PC-9 (cell line): ENCODE results near the gene CST11. TPM values are rescaled to one million over a fixed set of nuclear protein-coding genes. Genes with fewer than 3 reads are reported as not detected.

Source experiments
- BruUV-seq: library from RNA; stranded (reverse); fragments of 400-500 nt; replicated peaks from 2 replicates; lab custom pipeline; 2021; lab: Mats Ljungman, UMichigan
- CTCF ChIA-PET: fragments of 300-600 bp; sonication (Branson Sonifier 250); formaldehyde crosslinking; loops from one replicate; lab custom pipeline; 2022; ENCODE audit warnings: antibody characterized with exemption; lab: Charles Lee
- POLR2A ChIA-PET: fragments of 300-600 bp; sonication (Branson Sonifier 250); formaldehyde crosslinking; loops from one replicate; lab custom pipeline; 2022; ENCODE audit warnings: antibody characterized with exemption; ENCODE audit not compliant: unreplicated experiment; lab: Charles Lee
- DNase-seq, 2 experiments: peaks; one replicate each; pipeline versions ENCODE4 v3.0.0 to v3.0.0-alpha.2; 2015 to 2022; ENCODE audit warnings: mixed read lengths in 1 of 2
- H2AFZ ChIP-seq: fragments of 200-600 bp; sonication (generic); 2 replicates; pipeline ENCODE4 v1.8.1; 2017; ENCODE audit warnings: antibody characterized with exemption
- H3F3A ChIP-seq: fragments of 200-600 bp; sonication (generic); 2 replicates; pipeline ENCODE4 v1.8.1; 2017; ENCODE audit warnings: antibody characterized with exemption, mild to moderate bottlenecking, low read depth; ENCODE audit not compliant: insufficient read depth
- H3K27ac ChIP-seq: fragments of 200-600 bp; sonication (generic); 2 replicates; pipeline ENCODE4 v1.6.1; 2016; ENCODE audit warnings: mixed run types
- H3K27me3 ChIP-seq: fragments of 200-600 bp; sonication (generic); 2 replicates; pipeline ENCODE4 v1.6.1; 2016; ENCODE audit warnings: low read depth, mixed run types; ENCODE audit not compliant: insufficient read depth
- H3K36me3 ChIP-seq: fragments of 200-600 bp; sonication (generic); 2 replicates; pipeline ENCODE4 v1.6.1; 2016; ENCODE audit warnings: low read depth, mixed run types
- H3K4me1 ChIP-seq: fragments of 200-600 bp; sonication (generic); replicated peaks from 2 replicates; pipeline ENCODE4 v1.6.1; 2016; ENCODE audit warnings: mixed run types; ENCODE audit not compliant: insufficient read depth
- H3K4me2 ChIP-seq: fragments of 200-600 bp; sonication (generic); 2 replicates; pipeline ENCODE4 v1.6.1; 2017; ENCODE audit warnings: mixed run types
- H3K4me3 ChIP-seq: fragments of 200-600 bp; sonication (generic); 2 replicates; pipeline ENCODE4 v1.6.1; 2016; ENCODE audit warnings: mixed run types
- H3K79me2 ChIP-seq: fragments of 200-600 bp; sonication (generic); 2 replicates; pipeline ENCODE4 v1.6.1; 2017; ENCODE audit warnings: low read depth, mixed run types
- H3K9me2 ChIP-seq: fragments of 200-600 bp; sonication (generic); 2 replicates; pipeline ENCODE4 v1.8.1; 2017; ENCODE audit warnings: mild to moderate bottlenecking; ENCODE audit not compliant: insufficient read depth
- H3K9me3 ChIP-seq: fragments of 200-600 bp; sonication (generic); 2 replicates; pipeline ENCODE4 v1.8.1; 2016; ENCODE audit warnings: low read depth; ENCODE audit not compliant: insufficient read depth
- H4K20me1 ChIP-seq: fragments of 200-600 bp; sonication (generic); 2 replicates; pipeline ENCODE4 v1.8.1; 2017; ENCODE audit not compliant: insufficient read depth
- EZH2 ChIP-seq: fragments of 200-600 bp; sonication (generic); IDR thresholded peaks from 2 replicates; pipeline ENCODE4 v1.8.0; 2017; ENCODE audit warnings: antibody characterized with exemption, low read depth
- intact Hi-C: fragments of 100-400 bp; cut with micrococcal nuclease; formaldehyde crosslinking; loops from one replicate; pipeline ENCODE4 v1.10.0; 2022; ENCODE audit not compliant: unreplicated experiment
- total RNA-seq: library from RNA; stranded (reverse); gene quantifications from 2 replicates; pipeline ENCODE4 v1.2.3, GENCODE V29; 2021
- TF ChIP-seq, protein P1 (sequence below): fragments of 200-600 bp; sonication (generic); conservative IDR thresholded peaks from 2 replicates; pipeline ENCODE4 v1.6.1; 2017; ENCODE audit warnings: mixed run types, antibody characterized with exemption, mild to moderate bottlenecking, moderate library complexity

CST11 gene
- total RNA-seq, 1 experiment from 2014 or later: not detected

DNA sequence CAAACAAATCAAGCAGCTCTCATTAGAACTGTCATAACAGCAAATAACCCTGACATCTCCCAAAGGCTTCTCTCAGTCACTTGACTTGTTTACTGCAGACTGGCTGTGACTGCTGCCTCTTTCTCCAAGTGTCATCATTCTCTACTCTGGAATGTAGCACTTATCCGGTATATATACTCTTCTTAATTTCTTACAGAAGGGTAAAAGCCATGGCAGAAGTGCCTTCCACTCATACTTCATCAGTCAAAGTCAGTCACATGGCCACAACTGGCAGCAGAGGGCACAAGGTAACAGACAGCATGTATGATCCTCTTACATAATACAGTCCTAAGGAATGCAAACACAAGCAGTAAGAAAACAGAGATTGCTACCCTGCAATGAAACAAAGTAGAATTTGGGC is 40.6 kb downstream of the CST11 start:
- Histone ChIP-seq H3K4me3 (no peak overlapping the region), H3K4me2 (no peak overlapping the region), H4K20me1 (peaks cover 29% of the 10 kb centered on the region), H3K27ac (no peak overlapping the region), H3K36me3 (peaks cover 4% of the 10 kb centered on the region; the same call in 1 of the 2 replicates), H3F3A (no peaks in the 10 kb centered on the region), H3K9me3 (no peaks in the 10 kb centered on the region), H3K27me3 (no peaks in the 10 kb centered on the region), H3K4me1 (no peaks in the 10 kb centered on the region), H3K9me2 (no peaks in the 10 kb centered on the region), H2AFZ (no peak overlapping the region), H3K79me2 (peaks cover 93% of the 10 kb centered on the region)
- no TSS peak for BruUV-seq
- intact Hi-C loops: no loop called here
- no peak for TF ChIP-seq EZH2
- TF ChIP-seq, protein P1, sequence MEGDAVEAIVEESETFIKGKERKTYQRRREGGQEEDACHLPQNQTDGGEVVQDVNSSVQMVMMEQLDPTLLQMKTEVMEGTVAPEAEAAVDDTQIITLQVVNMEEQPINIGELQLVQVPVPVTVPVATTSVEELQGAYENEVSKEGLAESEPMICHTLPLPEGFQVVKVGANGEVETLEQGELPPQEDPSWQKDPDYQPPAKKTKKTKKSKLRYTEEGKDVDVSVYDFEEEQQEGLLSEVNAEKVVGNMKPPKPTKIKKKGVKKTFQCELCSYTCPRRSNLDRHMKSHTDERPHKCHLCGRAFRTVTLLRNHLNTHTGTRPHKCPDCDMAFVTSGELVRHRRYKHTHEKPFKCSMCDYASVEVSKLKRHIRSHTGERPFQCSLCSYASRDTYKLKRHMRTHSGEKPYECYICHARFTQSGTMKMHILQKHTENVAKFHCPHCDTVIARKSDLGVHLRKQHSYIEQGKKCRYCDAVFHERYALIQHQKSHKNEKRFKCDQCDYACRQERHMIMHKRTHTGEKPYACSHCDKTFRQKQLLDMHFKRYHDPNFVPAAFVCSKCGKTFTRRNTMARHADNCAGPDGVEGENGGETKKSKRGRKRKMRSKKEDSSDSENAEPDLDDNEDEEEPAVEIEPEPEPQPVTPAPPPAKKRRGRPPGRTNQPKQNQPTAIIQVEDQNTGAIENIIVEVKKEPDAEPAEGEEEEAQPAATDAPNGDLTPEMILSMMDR: no peak
- ChIA-PET CTCF (no interaction called here), POLR2A (no interaction called here)
- no peak for DNase-seq

DNA sequence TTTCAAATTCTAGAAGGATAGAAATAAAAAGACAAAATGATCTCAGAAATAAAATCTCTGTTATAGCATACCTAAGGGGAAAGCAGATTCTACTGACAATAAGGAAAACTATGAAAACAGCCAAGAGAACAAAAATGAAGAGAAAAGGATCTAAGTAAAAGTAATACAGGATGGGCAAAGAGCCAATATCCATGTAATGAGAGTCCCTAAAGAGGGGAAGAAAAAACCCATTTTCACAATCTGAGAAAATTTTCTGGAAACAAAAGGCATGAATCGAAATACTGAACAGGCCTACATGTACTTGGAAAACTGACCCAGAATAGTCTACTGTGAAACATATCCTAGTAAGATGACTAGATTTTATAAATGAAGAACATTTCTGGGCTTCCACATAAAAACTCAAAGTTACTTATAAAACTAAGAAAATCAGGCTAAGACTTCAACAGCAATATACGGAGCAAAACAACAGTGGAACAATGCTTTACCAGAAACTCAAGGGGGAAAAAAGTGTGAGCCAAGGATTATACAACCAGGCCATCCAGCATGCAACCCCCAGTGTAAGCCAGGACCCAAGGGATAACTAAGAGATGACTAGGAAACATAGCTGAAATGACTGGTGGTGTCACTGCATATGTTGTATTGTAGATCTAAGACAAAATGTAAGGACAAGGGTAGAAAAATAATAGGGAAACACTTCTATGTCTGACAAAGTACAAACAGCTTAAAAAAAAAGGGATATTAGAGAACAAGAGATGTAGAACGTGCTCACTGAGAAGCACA is 41.6 kb downstream of the CST11 start:
- no peaks in the 10 kb centered on the region for H3K9me2 ChIP-seq
- POLR2A ChIA-PET: no interaction called here
- H3K4me2 ChIP-seq: no peak overlapping the region
- H4K20me1 ChIP-seq: peaks cover 25% of the 10 kb centered on the region
- DNase-seq: no peak
- peaks cover 95% of the 10 kb centered on the region for H3K79me2 ChIP-seq
- CTCF ChIA-PET: no interaction called here
- no TSS peak for BruUV-seq
- intact Hi-C loops: no loop called here
- no peaks in the 10 kb centered on the region for H3K9me3 ChIP-seq
- no peak overlapping the region for H2AFZ ChIP-seq
- no peaks in the 10 kb centered on the region for H3F3A ChIP-seq
- H3K4me1 ChIP-seq: no peaks in the 10 kb centered on the region
- H3K4me3 ChIP-seq: no peak overlapping the region
- no peaks in the 10 kb centered on the region for H3K27me3 ChIP-seq
- H3K36me3 ChIP-seq: peaks cover 4% of the 10 kb centered on the region; the same call in 1 of the 2 replicates
- H3K27ac ChIP-seq: no peak overlapping the region
- TF ChIP-seq, protein P1: no peak
- TF ChIP-seq EZH2: no peak

DNA sequence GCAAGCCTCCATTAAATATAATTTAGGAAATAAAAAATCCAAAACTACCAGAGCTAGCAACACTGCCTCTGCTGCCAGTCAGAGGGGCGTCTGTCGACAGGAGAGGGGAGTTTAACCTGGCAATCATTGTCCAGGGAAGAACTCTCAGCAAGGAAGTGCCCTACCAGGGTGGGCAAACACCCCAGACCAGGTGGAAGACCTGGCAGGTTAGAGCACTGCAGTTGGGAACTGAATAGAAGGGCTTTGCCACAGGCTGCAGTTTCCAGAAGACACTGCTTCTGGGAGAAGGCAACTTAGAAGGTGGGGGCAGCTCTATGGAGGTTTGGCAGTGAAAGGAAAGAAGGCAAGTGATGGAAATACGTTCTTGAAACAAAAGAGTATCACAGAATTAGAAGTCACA is 42.9 kb downstream of the CST11 start:
- POLR2A ChIA-PET: interaction anchor here (0.5 kb wide), 1 partner anchor 12 kb away, joined by 7 read pairs; the partner anchor contains the start of gene NAPB
- no peaks in the 10 kb centered on the region for H3K27me3 ChIP-seq
- H3K4me3 ChIP-seq: no peak overlapping the region
- H3K4me2 ChIP-seq: no peak overlapping the region
- H3K9me2 ChIP-seq: no peaks in the 10 kb centered on the region
- peaks cover 88% of the 10 kb centered on the region for H3K79me2 ChIP-seq
- no peak overlapping the region for H3K27ac ChIP-seq
- TF ChIP-seq, protein P1: no peak
- no peak for TF ChIP-seq EZH2
- no peaks in the 10 kb centered on the region for H3K9me3 ChIP-seq
- H4K20me1 ChIP-seq: peaks cover 20% of the 10 kb centered on the region
- H3F3A ChIP-seq: no peaks in the 10 kb centered on the region
- CTCF ChIA-PET: no interaction called here
- intact Hi-C loops: no loop called here
- no peak for DNase-seq
- no TSS peak for BruUV-seq
- no peaks in the 10 kb centered on the region for H3K4me1 ChIP-seq
- H3K36me3 ChIP-seq: peaks cover 4% of the 10 kb centered on the region; the same call in 1 of the 2 replicates
- H2AFZ ChIP-seq: no peak overlapping the region
